ENCODE results near the gene SLC38A3.
"Not testable (repeated sequence)": the region's sequence is repeated elsewhere in the genome, so short reads cannot be mapped to it uniquely, and the experiment has no call there.

SLC38A3 gene

GRCh38 chr3:50235716-50236483, 30.8 kb downstream of the SLC38A3 start, which contains the start of gene GNAI2:
GNAI2 (plus strand) TSS chr3:50236204; CDS start chr3:50236336, 132 bp downstream.
- DNase-seq = peak; percentile 97

DNA sequence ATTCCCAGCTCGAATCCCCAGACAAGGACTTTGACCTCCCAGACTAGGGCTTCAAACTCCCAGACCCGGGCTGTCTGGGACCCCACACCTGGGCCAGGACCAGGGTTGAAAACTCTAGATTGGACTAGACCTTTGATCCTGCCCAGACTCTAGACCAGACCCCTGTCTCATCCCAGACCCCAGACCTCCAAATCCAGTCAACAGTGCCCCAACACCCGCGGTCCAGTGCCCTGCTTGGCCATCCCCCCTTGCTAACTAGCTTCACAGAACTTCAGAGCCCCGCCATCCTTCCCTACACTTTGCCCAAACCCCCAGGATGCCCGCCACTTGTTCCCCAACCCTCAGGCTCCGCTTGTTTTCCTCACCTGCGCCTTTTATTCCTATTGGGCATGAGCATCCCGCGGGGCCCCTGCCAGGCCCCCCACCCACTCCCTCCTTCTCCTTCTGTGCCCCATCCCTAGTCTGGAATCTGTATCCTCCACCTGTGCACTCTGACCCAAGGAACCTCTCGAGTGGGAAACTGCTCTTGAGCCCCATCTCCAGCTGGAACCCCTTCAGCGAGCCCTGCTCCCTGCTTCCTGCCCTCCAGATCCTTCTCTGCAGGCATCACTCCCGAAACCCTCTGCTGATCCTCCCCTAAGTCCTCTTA, 31.5 kb downstream of the SLC38A3 start:
- DNase-seq = no peak

GRCh38 chr3:50237133-50237651, 32.1 kb downstream of the SLC38A3 start:
- DNase-seq = no peak

- DNase-seq = peak; percentile 39
These were observed 32.9 kb downstream of the SLC38A3 start for GRCh38 chr3:50237754-50238548.

DNA sequence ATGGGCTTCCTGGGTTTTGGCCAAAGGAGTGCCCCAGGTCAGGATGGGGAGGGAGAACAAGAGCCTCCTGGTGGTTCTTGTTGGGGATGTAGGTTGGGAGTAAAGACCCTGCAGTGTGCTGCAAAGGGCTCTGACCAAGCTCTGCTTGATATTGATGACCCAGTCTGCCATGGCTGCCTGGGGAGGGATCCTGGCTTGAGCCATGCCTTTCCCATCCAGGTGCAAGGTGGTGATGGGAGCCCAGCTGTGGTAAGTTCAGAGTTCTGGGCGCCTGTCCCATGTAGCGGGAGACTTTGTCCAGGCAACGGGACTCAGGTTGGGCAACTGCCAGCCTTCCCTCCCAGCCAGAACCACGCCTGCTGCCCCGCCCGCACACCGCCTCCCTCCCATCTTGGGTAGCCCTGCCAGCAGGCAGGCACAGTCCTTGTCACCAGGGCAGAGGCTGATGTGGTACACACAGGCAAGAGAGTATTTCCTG, 33.5 kb downstream of the SLC38A3 start:
- DNase-seq = no peak

DNA sequence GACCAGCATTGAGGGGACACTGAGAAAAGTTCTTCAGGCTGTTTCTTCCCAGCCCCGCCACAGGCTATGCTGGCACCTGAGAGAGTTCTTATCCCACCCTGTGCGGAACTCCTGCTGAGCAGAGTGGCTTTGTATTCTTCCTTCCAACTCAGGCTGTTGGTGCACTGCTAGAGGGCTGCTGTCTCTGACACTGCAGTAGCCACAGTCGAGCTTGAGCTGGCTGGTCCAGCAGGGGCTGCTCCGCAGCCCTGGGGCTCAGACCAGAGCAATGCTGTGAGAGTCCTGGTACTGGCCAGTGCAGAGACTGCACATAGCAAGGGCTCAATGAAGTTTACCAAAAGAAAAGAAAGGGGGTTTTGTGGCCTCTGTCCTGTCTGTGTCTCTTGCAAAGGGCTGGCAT, 34.6 kb downstream of the SLC38A3 start:
- no peak for DNase-seq

- DNase-seq = no peak
These were observed 36.1 kb downstream of the SLC38A3 start for GRCh38 chr3:50241163-50241562.

DNA sequence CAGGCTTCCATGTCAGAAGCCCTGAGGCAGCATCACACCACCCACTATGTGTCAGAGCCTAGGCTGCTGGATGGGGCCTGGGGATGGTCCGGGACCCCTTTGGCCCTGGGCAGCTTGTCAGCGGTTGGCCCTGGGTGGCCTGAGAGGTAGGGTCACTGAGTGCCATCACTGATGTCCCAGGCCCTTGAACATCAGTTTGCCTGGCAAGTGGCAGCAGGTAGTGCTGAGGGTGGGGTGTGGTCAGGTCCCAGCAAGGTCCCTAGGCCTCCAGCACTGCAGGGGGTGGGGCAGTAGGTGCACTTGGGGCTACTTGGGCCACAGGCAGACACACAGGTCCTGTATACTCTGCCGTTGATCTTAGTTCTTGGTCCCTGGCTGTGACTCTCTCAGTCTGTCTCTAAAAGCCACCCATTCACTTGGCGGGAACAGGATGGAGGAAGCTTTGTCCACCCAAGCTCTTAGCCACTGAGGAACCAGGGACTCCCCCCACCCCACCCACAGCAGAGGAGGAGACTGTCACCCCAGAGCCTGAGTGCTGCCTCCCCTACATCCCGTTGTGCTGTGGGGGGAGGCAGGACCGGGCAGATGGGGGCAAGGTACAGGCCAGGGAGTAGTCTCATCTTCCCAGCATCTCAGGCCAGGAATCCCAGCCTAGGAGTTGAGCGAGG, 36.8 kb downstream of the SLC38A3 start:
- DNase-seq = no peak

DNA sequence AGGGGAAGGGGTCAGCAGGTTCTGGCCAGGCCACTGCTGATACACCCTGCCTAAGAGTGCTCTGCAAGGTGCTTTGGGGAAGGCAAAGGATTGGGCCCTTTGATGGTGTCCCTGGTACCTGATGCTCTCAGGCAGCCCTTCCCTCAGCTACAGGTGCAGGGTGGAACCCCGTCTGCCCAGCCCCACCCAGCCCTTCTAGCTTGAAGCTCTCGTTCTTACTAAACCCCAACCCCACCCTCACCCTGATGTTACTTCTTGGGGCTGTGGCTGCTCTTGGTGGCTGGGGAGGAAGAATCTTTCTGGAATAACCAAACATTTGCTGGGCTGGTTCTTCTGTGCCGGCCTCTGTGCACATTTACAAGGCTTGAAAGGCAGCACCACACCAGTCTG, 37.3 kb downstream of the SLC38A3 start:
- DNase-seq = no peak

- no peak for DNase-seq
These were observed 37.9 kb downstream of the SLC38A3 start for GRCh38 chr3:50242851-50243542.

- DNase-seq = no peak
These were observed 38.4 kb downstream of the SLC38A3 start for GRCh38 chr3:50243543-50243895.

DNA sequence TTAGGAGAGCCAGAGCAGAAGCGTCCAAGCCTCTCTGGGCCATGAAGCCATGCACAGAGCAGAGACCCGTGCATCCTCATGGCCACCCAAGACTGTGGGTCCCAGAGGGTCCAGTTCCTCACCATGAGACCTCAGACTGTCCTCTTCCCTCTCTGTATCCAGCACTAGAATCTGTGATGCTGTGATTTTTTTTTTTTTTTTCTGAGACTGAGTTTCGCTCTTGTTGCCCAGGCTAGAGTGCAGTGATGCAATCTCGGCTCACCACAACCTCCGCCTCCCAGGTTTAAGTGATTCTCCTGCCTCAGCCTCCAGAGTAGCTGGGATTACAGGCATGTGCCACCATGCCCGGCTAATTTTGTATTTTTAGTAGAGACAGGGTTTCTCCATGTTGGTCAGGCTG, 39.7 kb downstream of the SLC38A3 start:
- DNase-seq = not testable (repeated sequence)

DNA sequence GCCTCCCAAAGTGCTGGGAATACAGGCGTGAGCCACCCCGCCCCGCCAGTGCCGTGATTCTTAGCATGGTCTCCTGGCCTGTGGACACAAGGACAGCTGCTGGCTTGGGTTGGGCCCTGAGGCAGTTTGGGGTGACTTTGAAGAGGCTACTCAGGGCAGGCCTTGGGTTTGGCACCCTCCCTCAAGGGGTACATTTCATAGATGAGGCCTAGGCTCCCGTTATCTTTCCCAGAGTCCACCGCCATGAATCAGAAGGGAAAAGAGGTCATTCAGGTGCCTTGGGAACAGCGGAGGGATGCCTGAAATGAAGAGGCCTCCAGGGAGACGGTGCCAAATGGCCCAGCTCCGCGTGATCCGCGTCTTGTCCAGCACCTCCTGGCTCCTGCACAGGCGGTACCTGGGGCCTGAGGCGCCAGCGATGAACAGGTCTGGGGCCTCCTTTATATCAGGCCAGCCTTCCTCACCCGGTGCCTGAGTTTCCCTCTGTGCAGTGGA, 40.2 kb downstream of the SLC38A3 start:
- no peak for DNase-seq

DNA sequence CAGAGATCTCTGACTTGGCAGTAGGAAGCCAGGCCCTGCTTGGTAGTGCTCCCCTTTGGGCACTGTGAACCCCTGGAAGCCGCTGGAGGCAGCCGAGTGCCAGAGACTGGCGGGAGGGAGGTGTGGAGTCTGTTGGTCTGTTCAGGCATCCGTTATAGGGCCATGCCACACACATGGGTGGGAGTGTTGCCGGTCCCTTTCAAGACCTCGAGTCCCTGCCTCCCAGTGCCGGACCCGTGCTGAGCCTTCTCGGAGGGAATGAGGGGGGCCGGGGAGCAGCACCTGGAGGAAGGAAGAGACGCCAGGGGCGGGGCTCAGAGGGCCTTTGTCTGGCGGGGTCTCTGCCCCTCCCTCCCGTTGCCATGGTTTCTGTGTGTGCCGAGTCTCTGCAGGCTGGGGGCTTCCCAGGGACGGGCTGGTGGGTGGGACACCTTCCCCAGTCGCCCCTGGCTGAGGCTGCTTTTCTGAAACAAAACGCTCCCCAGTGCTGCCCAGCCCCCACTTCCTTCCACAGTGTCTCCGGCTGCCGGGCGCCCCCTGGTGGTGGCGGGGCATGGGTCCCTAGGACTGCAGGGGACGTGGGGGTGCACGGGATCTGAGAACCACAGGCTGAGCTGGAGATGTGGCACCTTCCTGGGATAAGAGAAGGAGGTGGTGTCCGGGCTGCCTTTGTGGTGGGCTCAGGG, 40.9 kb downstream of the SLC38A3 start:
- peak; percentile 36 for DNase-seq

DNA sequence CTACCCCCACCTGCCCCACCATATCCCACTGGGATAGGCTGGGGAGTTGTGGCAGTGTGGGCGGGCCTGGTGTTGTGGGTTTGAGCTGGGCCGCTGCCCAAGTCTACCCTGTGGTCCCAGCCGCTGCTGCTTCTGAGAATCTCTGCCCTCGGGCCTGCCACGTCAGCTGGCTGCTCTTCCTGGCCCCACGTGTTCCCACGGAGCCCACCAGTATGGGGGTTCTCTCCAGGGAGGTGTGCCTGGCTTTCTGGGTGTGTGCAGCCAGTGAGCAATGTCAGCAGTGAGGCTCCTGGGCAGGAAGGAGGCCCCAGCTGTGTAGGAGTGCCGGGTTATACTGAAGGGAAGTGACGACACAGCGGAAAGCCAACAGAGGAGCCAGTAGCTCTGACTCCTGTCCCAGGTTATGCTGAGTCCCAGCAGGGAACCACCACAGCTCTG, 41.5 kb downstream of the SLC38A3 start:
- DNase-seq = no peak

DNA sequence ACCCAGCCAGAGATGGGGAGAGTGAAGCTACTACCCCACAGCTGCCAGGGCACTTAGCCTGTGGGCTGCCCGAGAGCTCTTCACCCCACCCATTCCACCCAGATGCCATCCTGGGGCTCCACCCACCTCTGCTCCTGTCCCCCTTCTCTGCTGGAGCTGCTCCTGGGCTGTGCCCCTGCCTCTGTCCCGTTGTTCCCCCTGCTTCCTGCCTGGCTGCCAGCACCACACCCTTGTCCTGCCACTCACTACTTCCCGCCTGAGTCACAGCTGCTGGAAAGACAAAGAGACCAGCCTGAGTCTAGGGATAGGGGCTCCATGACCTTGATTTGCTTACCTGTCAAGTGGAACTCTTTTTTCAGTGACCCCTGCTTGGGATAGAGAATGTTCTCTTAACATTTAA, 43.3 kb downstream of the SLC38A3 start:
- peak; percentile 84 for DNase-seq

DNA sequence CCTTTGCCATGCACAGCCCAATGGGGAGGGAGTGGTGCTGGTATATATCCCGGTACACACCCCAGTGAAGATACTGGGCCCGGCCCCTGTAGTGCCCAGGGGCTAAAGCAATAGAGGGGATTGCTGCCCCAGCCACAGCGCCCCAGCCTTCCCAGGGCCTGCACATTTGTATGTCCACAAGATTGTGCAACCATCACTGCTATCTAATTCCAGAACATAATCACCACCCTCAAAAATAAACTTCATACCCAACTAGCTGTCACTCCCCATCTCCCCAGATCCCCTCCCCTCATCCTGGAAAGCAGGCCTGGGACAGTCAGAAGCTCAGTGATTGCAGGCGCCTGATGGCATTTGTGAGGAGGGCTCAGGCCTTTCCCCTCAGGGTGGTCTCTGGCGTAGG, 44.4 kb downstream of the SLC38A3 start:
- DNase-seq = no peak

GRCh38 chr3:50250514-50250913, 45.4 kb downstream of the SLC38A3 start:
- no peak for DNase-seq

- no peak for DNase-seq
These were observed 46.1 kb downstream of the SLC38A3 start for GRCh38 chr3:50251220-50251619.

- DNase-seq = no peak
These were observed 49.6 kb downstream of the SLC38A3 start for GRCh38 chr3:50254577-50255250.

DNA sequence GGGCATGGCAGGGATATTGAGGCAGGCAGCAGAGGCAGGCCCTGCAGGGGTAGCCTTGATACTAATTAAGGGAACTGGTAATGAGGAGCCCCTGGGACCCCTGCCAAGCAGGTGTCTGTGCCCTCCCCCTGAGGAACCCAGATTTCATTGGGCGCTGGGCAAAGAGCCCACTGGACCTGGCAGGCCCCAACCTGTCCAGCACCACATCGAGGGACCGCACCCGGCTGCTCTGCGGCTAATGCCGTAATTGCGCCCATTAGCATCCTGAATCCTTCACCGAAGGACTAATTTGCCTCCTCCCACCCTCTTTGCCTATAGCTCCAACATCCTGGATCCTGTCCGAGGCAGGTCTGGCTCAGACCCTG, 50.2 kb downstream of the SLC38A3 start:
- DNase-seq = peak; percentile 32
